Upper lobe of left lung (tissue), 4 donors: ENCODE data around the gene GMDS.

ENCODE experiments used
- CTCF ChIP-seq, 6 experiments: fragments of 450-650 bp in 4 of 6; fragments of 200-600 bp in 2 of 6; sonication (generic) in 2 of 6; IDR thresholded peaks; one replicate each; pipeline ENCODE4 v1.5.1; 2016 to 2019; ENCODE audit warnings: antibody characterized with exemption in 6 of 6
- EP300 ChIP-seq, 4 donors: sonication (generic); formaldehyde crosslinking; IDR thresholded peaks; one replicate each; pipeline ENCODE4 v1.5.1; 2017; ENCODE audit warnings: antibody characterized with exemption in 4 of 4, control low read depth in 2 of 4
- POLR2A ChIP-seq, 4 donors: fragments of 450-650 bp; IDR thresholded peaks; one replicate each; pipeline ENCODE4 v1.5.1; 2016 to 2017; ENCODE audit warnings: antibody characterized with exemption in 4 of 4, mild to moderate bottlenecking in 2 of 4
- POLR2AphosphoS5 ChIP-seq, 2 donors: sonication (generic); formaldehyde crosslinking; IDR thresholded peaks; one replicate each; pipeline ENCODE4 v1.5.1; 2017; ENCODE audit warnings: antibody characterized with exemption in 2 of 2

- TF ChIP-seq CTCF (IDR thresholded peaks at IDR 0.05) (no peak), EP300 (IDR thresholded peaks at IDR 0.05) (no peak), POLR2AphosphoS5 (IDR thresholded peaks at IDR 0.05) (no peak), POLR2A (IDR thresholded peaks at IDR 0.05) (no peak)
Observed at GRCh38 chr6:1840491-1841121, 404.8 kb downstream of the GMDS start.
